ENCODE measurements around the gene UBR4.

DNA sequence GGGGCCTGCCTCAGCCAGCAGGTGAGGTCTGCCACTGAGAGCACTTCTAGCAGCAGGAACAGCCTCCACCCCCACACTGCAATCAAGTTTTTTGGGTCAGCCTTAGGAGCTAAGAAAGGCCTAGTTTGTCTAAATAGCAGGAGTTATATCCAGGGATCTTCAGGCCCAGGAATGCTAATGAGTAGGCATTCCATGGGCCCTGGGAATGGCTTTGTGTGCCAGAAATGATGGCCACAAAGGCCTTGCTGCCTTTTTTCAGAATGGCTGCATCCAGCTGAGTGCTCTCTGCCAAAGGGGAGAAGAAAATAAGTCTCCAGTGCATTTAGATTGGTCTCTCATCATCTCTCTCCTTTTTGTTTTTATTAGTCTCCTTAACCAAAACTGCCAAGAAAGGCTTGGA, 44.4 kb upstream of the UBR4 start:
- TF ChIP-seq, protein P1, sequence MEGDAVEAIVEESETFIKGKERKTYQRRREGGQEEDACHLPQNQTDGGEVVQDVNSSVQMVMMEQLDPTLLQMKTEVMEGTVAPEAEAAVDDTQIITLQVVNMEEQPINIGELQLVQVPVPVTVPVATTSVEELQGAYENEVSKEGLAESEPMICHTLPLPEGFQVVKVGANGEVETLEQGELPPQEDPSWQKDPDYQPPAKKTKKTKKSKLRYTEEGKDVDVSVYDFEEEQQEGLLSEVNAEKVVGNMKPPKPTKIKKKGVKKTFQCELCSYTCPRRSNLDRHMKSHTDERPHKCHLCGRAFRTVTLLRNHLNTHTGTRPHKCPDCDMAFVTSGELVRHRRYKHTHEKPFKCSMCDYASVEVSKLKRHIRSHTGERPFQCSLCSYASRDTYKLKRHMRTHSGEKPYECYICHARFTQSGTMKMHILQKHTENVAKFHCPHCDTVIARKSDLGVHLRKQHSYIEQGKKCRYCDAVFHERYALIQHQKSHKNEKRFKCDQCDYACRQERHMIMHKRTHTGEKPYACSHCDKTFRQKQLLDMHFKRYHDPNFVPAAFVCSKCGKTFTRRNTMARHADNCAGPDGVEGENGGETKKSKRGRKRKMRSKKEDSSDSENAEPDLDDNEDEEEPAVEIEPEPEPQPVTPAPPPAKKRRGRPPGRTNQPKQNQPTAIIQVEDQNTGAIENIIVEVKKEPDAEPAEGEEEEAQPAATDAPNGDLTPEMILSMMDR (IDR thresholded peaks at IDR 0.05; ENCODE audit: low read depth, low read length), result no peak
- no peak for TF ChIP-seq EZH2phosphoT487 (IDR thresholded peaks at IDR 0.05; ENCODE audit: low read depth)

All from OCI-LY3 (cell line).